ENCODE data around the gene RNF166. TPM values are rescaled to one million over a fixed set of nuclear protein-coding genes. Genes with fewer than 3 reads are reported as not detected.

RNF166 gene
- total RNA-seq, 4 donors from 2014 or later: 22.9 to 32.5 (median 26.1) TPM

DNA sequence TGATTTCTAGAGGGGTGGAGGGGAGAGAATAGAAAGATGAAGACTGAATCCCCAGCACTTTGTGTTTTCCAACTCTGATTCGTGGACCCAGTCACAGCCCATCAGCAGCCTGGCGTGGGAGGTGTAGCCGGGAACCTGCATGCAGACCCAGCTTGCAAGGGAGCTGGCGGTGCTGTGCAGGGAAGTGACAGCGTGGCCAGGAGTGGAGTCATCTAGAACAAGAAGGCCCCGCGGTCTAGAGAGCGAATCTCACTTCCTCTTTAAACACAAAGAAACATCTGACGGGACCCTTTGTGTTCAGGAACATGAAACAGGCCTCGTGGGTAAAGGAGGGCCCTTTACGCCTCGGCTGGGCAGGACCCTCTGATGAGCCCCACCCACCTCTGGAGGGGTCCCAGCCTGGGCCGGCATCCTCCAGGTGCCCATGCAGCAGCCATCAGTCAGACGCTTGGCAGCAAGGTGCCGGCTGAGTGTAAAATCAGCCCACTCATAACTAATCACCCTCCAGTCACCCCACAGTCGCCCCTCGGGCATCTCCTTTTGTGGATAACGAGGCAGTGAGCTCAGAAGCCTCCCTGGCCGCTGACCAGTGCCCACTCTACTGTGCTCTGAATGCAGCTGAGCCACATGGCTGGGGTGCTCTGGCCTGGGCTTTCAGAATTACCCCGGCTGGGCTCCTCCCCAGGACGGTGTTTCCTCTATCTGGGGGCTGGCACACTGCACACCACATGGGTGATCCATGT is 24.3 kb downstream of the RNF166 start:
- Histone ChIP-seq H3K4me1 (peaks cover 9 to 30% of the 10 kb centered on the region in 2 donors), H3K27me3 (no peaks in the 10 kb centered on the region), H3K27ac (peak overlapping the region in 1 of 4 donors; percentile 27), H3K36me3 (no peaks in the 10 kb centered on the region), H3K4me3 (no peak overlapping the region), H3K9me3 (no peaks in the 10 kb centered on the region)
- peak in 1 of 2 donors; percentile 43 for DNase-seq
- intact Hi-C loops (cut with DNase I; ENCODE audit: low total_unique reads) (no loop called here), in situ Hi-C loops (cut with MboI; ENCODE audit: low sequenced_read_pairs in 4 of 4) (no loop called here)
- no peak for TF ChIP-seq POLR2A (IDR thresholded peaks at IDR 0.05)
- TF ChIP-seq, protein P1, sequence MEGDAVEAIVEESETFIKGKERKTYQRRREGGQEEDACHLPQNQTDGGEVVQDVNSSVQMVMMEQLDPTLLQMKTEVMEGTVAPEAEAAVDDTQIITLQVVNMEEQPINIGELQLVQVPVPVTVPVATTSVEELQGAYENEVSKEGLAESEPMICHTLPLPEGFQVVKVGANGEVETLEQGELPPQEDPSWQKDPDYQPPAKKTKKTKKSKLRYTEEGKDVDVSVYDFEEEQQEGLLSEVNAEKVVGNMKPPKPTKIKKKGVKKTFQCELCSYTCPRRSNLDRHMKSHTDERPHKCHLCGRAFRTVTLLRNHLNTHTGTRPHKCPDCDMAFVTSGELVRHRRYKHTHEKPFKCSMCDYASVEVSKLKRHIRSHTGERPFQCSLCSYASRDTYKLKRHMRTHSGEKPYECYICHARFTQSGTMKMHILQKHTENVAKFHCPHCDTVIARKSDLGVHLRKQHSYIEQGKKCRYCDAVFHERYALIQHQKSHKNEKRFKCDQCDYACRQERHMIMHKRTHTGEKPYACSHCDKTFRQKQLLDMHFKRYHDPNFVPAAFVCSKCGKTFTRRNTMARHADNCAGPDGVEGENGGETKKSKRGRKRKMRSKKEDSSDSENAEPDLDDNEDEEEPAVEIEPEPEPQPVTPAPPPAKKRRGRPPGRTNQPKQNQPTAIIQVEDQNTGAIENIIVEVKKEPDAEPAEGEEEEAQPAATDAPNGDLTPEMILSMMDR (IDR thresholded peaks at IDR 0.05 in 4 of 5, conservative IDR thresholded peaks at IDR 0.05 in 1 of 5): no peak
- ATAC-seq: no peak

DNA sequence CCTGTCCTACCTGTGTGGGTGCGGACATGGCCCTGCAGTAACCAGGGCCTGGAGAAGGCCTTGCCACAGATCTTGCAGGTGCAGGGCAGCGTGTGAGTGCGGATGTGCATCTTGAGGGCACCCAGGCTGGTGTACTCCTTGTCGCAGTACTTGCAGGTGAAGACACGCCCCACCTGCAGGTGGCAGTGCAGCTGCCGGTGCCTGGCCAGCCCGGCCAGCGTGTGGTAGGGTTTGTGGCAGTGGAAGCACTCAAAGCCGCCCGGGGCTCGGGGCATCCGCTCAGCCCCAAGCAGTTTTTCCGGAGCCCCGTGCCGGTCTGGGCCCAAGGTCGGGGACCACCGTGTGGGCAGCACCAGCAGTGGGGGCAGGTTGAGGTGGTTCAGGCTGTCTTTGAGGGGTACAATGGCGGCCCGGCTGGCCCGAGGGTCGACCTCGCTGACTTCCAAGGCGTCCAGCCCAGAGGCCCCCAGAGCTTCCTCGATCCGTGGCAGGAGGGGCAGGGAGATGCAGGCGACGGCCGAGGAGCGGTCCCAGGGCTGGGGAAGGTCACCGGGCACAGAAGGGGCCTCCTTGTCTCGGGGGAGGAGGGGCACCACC is 25.0 kb downstream of the RNF166 start:
- ATAC-seq: no peak
- in situ Hi-C loops (cut with MboI; ENCODE audit: low sequenced_read_pairs in 4 of 4): no loop called here
- H3K4me1 ChIP-seq: peaks cover 10 to 35% of the 10 kb centered on the region in 2 donors
- intact Hi-C loops (cut with DNase I; ENCODE audit: low total_unique reads): no loop called here
- no peaks in the 10 kb centered on the region for H3K27me3 ChIP-seq
- TF ChIP-seq POLR2A (IDR thresholded peaks at IDR 0.05): no peak
- TF ChIP-seq, protein P1 (IDR thresholded peaks at IDR 0.05 in 4 of 5, conservative IDR thresholded peaks at IDR 0.05 in 1 of 5): peak in 4 of 5 experiments; percentile 16 to 48 (median 37)
- no peaks in the 10 kb centered on the region for H3K36me3 ChIP-seq
- H3K4me3 ChIP-seq: no peak overlapping the region
- no peaks in the 10 kb centered on the region for H3K9me3 ChIP-seq
- H3K27ac ChIP-seq: no peak overlapping the region
- DNase-seq: no peak

DNA sequence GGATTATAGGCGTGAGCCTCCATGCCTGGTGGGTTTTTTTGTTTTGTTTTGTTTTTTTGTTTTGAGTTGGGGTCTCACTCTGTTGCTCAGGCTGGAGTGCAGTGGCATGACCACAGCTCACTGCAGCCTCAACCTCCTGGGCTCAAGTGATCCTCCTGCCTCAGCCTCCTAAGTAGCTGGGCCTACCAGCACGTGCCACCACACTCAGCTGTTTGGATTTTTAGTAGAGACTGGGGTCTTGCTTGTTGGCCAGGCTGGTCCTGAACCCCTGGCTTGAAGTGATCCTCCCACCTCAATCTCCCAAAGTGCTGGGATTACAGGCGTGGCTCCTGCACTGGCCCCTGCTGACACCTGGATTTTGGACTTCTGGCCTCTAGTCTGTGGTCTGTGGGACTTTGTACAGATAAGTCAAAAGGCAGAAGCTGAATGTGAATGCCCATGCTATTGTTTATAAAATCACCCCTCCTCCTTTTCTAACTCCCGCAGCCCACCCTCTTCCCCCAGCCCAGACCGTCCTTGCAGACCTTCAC is 25.6 kb downstream of the RNF166 start:
- DNase-seq: no peak
- in situ Hi-C loops (cut with MboI; ENCODE audit: low sequenced_read_pairs in 4 of 4): no loop called here
- Histone ChIP-seq H3K4me3 (no peak overlapping the region), H3K4me1 (peaks cover 13 to 36% of the 10 kb centered on the region in 2 donors), H3K27ac (no peak overlapping the region), H3K36me3 (no peaks in the 10 kb centered on the region), H3K27me3 (no peaks in the 10 kb centered on the region), H3K9me3 (no peaks in the 10 kb centered on the region)
- TF ChIP-seq, protein P1 (IDR thresholded peaks at IDR 0.05 in 4 of 5, conservative IDR thresholded peaks at IDR 0.05 in 1 of 5): no peak
- intact Hi-C loops (cut with DNase I; ENCODE audit: low total_unique reads): no loop called here
- ATAC-seq: no peak

DNA sequence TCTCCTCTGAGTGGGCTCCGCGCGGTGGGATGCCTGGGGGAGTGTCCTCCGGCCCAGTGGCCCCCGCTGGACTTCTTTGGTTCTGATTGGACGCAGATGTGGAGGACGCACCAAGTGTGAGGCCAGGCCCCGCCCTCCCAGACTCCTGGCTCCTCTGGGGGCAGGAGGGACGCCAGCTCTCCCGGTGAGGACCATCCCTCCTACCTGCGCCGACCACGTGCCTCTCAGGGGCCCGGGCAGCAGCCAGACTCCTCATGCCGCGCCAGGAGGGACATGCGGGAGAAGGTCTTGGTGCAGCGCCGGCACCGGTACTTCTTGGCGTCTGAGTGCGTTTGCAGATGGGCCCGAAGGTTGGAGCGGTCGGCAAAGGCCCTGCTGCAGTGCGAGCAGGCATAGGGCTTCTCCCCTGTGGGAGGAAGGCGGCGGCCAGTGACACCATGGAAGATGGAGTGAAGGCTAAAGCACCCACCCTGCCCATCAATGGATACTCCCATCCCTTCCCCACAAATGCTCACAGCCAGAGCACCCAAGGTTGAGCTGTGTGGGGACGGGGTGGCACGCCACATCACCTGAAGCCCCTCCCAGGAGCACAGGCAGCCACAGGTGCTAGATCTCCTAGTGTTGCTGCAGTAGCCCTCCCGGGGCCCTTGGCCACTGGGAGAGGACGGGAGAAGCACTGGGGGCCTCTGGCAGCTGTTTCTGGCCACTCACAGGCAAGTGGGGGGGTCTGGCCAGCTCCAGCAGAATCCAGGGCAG is 27.8 kb downstream of the RNF166 start:
- ATAC-seq (no peak), DNase-seq (no peak)
- H3K27ac ChIP-seq: peak overlapping the region in 1 of 4 donors; percentile 75
- in situ Hi-C loops (cut with MboI; ENCODE audit: low sequenced_read_pairs in 4 of 4) (no loop called here), intact Hi-C loops (cut with DNase I; ENCODE audit: low total_unique reads) (no loop called here)
- H3K27me3 ChIP-seq: no peaks in the 10 kb centered on the region
- no peak overlapping the region for H3K4me3 ChIP-seq
- TF ChIP-seq, protein P1 (IDR thresholded peaks at IDR 0.05 in 4 of 5, conservative IDR thresholded peaks at IDR 0.05 in 1 of 5): no peak
- no peak for TF ChIP-seq POLR2A (IDR thresholded peaks at IDR 0.05)
- H3K4me1 ChIP-seq: peaks cover 35 to 46% of the 10 kb centered on the region in 2 donors
- no peaks in the 10 kb centered on the region for H3K36me3 ChIP-seq
- H3K9me3 ChIP-seq: no peaks in the 10 kb centered on the region
